Measurements from ENCODE around the gene MAD1L1.

DNA sequence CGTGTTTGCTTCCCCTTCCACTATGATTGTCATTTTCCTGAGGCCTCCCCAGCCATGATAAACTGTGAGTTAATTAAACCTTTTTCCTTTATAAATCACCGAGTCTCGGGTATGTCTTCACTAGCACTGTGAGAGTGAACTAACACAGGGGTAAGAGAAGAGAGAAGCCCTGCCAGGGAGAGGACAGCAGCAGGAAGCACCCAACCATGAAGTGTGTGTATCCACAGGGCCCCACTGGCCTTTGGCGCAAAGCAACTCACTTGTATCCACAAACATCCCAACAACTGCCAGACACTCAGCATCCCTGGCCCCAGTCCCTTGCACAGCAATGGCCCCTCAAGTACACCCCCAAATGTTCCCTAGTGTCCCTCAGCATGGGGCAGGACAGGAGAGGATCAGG, 115.1 kb downstream of the MAD1L1 start:
- TF ChIP-seq POLR2A (IDR thresholded peaks at IDR 0.05; ENCODE audit: low read depth, low read length) (no peak), POLR2AphosphoS5 (IDR thresholded peaks at IDR 0.05; ENCODE audit: low read depth, low read length) (no peak)
